GM10266 (cell line): ENCODE results near the gene TMEM178B.

ENCODE experiments used
- DNase-seq: peaks from one replicate; pipeline ENCODE4 v3.0.0; 2012; ENCODE audit errors: extremely low spot score
- TF ChIP-seq, protein P1 (sequence below): IDR thresholded peaks from 2 replicates; pipeline ENCODE4 v1.5.1; 2012; ENCODE audit warnings: mild to moderate bottlenecking, low read depth; ENCODE audit not compliant: control insufficient read depth, insufficient read depth; ENCODE audit errors: missing control alignments

TMEM178B gene

DNA sequence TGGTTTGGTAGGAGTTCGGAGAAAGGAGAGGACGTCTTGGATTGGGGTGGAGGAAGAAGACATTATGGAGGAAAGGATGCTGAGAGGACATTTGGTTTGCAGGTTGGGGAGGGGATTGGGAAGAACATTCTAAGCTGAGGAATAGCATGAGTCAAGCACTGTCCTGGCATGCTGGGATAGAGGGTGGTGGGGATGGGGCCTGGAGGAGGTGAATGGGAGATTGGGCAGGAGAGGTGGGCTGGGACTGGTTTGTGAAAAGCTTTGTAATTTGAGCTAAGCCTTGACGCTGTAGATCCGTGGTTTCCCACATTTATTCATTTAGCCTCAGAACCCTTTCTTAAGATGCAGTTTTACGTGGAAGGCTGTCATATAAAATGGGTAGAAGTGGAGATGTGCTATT is 52.2 kb downstream of the TMEM178B start:
- DNase-seq = no peak
- TF ChIP-seq, protein P1, sequence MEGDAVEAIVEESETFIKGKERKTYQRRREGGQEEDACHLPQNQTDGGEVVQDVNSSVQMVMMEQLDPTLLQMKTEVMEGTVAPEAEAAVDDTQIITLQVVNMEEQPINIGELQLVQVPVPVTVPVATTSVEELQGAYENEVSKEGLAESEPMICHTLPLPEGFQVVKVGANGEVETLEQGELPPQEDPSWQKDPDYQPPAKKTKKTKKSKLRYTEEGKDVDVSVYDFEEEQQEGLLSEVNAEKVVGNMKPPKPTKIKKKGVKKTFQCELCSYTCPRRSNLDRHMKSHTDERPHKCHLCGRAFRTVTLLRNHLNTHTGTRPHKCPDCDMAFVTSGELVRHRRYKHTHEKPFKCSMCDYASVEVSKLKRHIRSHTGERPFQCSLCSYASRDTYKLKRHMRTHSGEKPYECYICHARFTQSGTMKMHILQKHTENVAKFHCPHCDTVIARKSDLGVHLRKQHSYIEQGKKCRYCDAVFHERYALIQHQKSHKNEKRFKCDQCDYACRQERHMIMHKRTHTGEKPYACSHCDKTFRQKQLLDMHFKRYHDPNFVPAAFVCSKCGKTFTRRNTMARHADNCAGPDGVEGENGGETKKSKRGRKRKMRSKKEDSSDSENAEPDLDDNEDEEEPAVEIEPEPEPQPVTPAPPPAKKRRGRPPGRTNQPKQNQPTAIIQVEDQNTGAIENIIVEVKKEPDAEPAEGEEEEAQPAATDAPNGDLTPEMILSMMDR = no peak

DNA sequence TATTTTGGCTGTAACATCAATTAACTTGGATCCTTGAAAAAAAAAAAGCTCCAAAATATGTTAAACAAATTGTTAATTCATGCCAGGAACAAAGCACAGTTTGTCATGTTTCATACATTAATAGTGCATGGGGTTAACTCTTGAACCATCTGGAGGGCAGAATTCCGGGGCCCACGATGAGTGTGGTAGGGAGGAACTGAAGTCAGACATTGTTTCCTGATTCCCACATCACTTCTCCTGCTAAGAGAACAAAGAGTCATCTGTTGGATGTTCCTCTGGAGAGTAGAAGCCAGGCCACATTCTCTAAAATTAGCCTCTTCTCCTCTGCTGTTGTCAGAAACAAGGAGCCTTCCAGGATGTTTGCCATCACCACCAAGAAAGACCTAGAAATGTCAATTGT is 54.6 kb downstream of the TMEM178B start:
- DNase-seq = no peak
- TF ChIP-seq, protein P1 = no peak

DNA sequence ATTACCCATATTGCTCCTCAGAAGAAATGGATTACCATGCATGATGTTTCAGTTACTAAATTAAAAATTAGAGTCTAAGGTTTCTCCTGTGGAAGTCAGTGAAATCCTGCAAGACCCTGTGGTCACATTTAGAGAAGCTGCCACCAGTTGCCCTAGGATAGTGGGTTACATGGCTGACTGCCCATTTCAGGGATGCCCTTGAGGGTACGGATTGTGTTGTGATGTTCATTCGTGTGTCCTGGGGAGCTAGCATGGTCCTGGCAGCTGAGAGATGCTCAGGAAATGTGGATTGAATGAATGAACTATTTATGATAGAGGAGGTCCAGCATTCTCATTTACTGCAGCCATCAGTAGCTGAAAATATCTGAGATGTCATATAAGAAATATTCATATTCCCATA is 55.1 kb downstream of the TMEM178B start:
- TF ChIP-seq, protein P1 = no peak
- no peak for DNase-seq

DNA sequence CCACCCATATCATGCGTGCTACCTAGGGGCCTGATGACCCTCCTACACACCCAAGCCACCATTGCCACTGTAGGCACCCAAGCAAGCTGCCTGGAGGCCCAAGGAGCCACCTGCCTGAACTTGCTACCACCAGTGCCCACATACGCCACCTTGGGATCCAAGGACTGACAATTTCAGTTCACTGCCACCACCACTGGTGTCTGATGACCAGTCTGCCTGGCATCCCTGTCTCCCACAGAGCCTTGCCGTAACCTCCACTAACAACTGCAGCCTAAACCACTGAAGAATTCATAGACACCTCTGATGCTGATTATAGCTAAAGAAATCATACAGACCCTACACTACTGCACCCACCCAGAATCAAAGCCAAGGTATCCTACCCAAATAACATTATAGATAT is 58.8 kb downstream of the TMEM178B start:
- DNase-seq = no peak
- TF ChIP-seq, protein P1 = no peak

DNA sequence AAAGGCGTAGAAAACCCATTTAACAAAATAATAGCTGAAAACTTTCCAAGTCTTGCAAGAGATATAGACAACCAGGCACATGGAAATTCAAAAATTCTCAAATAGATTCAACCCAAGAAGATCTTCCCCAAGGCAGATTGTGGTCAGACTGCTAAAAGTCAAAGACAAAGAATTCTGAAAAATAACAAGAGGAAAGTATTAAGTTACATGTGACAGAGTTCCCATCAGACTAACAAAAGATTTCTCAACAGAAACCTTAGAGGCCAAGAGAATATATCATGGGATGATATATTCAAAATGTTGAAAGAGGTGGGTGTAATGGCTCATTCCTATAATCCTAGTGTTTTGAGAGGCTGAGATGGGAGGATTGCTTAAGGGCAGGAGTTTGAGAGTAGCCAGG is 59.8 kb downstream of the TMEM178B start:
- TF ChIP-seq, protein P1 = no peak
- no peak for DNase-seq

DNA sequence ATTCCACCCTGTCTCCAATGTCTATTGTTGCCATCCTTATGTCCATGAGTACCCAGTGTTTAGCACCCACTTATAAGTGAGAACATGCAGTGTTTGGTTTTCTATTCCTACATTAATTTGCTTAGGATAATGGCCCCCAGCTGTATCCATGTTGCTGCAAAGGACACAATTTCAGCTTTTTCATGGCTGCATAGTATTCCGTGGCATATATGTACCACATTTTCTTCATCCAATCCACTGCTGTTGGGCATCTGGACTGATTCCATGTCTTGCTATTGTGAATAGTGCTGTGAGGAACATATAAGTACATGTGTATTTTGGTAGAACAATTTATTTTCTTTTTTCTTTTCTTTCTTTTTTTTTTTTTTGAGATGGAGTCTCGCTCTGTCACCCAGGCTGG is 68.2 kb downstream of the TMEM178B start:
- DNase-seq = no peak
- TF ChIP-seq, protein P1 = no peak

DNA sequence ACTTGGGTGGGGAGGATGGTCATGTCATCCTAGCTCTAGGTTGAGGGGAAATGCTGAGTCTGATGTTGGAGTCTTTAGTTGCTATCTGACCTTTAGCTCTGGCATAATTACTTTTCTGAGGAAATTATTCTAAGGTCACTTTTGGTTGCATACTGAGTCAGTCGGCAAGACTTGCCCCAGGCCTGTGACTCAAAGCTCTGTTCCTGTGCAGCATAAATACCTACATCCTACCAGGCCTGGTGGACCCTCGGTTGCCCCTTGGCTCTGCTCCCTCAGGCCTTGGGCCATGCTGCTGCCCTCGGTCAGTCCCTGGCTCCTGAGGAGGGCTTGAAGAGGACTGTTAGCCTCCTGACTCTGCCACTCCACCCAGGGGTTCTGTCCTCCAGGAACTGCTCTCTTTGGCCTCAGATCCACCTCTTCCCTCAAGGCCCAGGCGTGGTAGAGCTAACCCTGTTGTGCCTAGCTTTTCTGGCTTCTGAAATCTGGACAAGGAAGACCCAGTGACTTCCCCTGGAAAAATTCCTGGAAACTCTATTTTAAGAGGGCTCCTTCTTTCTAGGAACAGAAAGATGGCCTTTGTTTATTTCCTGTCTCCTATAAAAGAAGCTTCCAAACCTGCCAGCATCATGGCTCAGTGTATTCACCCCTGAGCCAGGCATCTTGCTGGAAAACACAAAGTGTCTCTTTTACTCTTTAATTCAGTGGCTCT is 71.2 kb downstream of the TMEM178B start:
- no peak for DNase-seq
- TF ChIP-seq, protein P1 = no peak
